GM19193 (cell line): ENCODE results near the gene MRPS27.

Experiments used
- POLR2A ChIP-seq: IDR thresholded peaks from 4 replicates; pipeline ENCODE4 v1.6.1; 2011; ENCODE audit not compliant: insufficient read depth, insufficient read length; ENCODE audit errors: extremely low read depth

Gene MRPS27

DNA sequence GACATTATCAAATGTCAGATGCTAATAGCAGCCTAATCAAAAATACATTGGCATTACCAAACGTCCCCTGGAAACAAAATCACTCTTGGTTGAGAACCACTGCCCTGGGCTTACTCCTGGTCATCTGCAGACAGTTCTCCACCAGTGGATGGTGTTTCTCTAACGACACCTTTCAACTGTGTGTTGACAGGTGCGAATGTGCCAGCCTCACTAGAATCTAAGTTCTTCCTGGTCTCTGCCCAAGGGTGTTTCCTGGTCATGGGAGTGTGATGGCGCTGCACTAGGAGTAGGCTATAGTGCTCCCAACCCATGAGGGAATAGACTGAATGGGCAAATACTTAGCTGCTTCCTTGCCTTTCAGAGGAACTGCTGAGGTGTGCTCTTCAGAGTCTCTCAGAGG is 105.9 kb downstream of the MRPS27 start:
- no peak for TF ChIP-seq POLR2A

DNA sequence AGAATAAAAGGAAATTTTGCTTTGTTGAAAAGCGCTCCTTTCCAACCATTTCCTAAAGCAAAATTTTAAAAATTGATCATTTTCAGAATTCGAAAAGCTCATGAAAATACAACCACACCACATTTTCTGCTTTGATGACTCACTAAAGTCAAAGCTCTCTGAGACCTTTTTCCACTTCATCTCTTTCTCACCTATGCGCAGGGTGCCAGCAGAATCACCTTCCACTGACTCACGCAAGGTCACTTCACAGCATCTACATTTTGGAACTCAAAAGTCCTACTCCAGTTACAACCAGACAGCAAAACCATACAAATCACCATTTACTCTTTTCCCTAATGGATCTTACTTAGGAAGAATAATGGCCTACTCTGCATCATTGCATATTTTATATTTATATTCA is 106.6 kb downstream of the MRPS27 start:
- TF ChIP-seq POLR2A, result no peak

- TF ChIP-seq POLR2A, result no peak
These were observed 107.9 kb downstream of the MRPS27 start for GRCh38 chr5:72212171-72212570.

DNA sequence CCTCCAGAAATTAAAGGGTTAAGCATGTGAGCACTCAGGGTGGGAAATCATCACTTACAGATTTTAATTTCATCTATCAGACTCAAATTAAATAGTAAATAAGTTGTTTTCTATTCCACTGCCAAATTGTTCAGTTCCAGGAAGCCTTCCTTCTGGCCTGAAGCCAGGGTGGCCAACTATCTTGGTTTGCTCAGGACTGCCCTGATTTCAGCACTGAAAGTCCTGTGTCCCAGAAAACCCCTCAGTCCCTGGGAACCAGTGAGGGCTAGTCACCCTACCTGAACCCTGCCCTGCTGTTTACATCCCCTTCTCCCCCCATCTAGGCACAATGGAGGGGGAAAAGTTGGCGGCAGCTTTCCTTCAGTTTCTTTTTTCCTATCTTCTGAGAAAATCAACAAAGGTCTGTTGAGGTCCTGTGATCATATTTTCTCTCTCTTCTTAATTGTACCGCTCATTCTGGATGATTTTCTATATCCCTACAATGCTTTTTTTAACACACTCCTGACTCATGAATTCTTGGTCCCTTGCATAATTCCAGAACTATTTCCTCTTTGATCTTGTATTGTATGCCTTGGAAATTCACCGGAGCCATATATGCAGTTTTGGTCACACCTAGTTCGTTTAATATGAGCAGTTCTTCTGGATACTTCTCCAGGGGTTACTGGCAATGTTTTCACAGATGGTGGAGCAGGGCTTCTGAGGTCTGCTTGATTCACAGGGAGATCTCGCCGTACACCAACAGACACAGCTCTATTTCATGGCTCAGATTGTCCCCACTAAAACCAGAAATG is 109.0 kb downstream of the MRPS27 start:
- TF ChIP-seq POLR2A, result no peak

DNA sequence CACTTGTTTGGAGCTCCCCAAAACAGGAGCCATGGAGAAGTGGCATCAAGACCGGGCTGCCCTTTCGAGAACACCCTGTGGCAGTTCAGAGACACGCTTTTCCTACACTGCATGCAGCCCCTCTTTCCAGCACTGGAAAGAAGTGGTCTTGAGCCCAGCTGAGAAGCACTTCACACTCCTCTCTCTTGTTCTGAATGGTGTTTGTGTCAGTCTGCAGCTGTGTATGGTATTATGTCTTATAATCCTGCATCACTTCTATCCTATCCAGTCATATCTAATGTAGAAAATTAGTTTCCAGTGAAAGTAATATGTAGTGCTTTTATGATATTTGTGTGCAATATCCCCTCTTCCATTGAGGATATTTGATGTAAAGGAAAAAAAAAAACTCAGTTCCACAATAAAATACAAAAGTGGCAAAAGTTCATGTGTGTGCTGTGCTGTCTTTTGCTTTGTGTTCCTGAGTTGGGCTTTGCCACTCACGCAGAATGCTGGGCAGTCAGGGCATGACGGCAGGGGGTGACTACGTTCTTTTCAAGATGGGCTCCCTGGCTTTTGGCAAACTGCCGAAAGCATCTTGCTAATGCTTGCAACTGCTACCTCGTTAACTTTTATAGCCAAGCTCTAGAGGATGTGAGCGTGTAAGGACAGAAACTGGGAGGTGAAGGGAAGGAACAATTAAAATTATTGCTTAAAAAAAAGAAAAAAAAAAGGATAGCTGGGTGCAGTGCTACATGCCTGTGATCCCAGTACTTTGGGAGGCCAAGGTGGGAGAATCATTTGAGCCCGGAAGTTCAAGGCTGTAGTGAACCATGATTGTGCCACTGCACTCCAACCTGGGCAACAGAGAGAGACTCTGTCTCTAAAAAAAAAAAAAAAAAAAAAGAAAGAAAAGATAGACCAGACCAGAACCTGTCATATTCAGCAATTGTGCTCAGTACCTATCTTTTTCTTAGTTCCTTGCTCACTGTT is 110.6 kb downstream of the MRPS27 start:
- TF ChIP-seq POLR2A, result no peak

GRCh38 chr5:72208324-72208926 is 111.6 kb downstream of the MRPS27 start:
- TF ChIP-seq POLR2A, result no peak

- no peak for TF ChIP-seq POLR2A
These were observed 113.0 kb downstream of the MRPS27 start for GRCh38 chr5:72206994-72207393.

- no peak for TF ChIP-seq POLR2A
These were observed 113.9 kb downstream of the MRPS27 start for GRCh38 chr5:72206160-72206559.

DNA sequence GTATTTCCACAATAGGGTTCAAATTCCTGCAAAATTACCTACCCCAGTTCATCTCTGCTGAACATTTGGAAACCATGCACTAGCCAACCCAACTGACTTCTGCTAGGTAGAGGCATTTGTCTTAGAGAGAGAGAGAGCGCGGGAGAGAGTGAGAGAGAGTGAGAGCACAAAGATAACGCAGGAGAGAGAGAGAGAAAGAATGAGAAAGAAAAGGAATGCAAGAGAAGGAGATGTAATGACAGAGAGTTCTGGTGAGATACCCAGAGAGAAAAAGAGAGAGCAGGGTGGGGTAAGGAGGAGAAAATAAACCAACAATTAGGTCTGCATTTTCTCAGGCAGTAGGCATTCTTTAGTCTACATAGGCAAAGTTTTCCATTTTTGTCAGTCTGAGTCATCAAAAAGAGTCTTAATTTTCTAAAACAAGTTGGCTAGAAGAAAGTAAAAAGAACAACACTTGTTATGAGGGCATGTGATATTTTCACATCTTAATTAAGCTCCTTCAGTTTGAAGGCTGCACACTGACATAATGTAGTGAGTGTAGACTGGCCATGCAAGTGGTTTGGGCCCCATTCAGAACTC is 114.5 kb downstream of the MRPS27 start:
- TF ChIP-seq POLR2A, result no peak

- TF ChIP-seq POLR2A, result no peak
These were observed 115.1 kb downstream of the MRPS27 start for GRCh38 chr5:72204946-72205345.

GRCh38 chr5:72203251-72203845 is 116.7 kb downstream of the MRPS27 start:
- no peak for TF ChIP-seq POLR2A

DNA sequence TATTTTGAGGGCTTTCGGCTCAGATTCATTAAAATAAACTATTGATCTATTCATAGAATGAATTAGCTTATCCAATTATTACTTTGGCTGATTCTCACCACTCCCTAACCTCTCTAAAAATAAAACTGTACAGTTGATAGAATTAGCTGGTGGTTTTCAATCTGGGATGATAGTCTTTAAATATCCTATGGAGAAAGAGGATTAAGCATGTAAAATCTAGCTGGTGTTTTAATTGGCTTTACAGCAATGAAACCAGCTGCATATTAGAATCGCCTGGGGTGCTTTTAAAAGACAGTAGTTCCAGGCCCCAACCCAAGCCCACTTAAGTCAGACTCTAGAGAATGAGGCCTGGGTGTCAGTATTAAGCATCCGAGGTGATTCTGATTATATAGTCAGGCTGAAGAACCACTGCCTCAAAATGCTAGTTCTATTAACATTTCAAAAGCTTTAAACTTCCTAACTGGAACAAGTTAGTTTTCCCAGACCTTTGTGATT is 117.7 kb downstream of the MRPS27 start:
- TF ChIP-seq POLR2A, result no peak

DNA sequence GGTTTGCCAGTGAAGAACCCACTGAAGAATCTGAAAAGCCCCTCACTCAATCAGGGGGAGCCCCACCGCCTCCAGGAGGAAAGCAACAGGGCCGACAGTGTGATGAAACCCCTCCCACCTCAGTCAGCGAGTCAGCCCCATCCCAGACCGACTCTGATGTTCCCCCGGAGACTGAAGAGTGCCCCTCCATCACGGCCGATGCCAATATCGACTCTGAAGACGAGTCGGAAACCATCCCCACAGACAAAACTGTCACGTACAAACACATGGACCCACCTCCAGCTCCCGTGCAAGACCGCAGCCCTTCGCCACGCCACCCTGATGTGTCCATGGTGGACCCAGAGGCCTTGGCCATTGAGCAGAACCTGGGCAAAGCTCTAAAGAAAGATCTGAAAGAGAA is 120.4 kb downstream of the MRPS27 start:
- no peak for TF ChIP-seq POLR2A

DNA sequence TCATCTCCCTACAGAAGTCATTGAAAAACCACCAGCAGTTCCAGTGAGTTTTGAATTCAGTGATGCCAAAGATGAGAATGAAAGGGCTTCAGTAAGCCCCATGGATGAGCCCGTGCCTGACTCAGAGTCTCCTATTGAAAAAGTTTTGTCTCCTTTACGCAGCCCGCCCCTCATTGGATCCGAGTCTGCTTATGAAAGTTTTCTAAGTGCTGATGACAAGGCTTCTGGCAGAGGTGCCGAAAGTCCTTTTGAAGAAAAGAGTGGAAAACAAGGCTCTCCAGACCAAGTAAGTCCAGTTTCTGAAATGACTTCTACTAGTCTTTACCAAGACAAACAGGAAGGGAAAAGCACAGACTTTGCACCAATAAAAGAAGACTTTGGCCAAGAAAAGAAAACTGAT is 122.6 kb downstream of the MRPS27 start:
- TF ChIP-seq POLR2A, result no peak
